HG02943 (cell line): Measurements from ENCODE around the gene NUMBL.

Experiments
- ATAC-seq: cut with Tn5 transposase; IDR thresholded peaks from one replicate; pipeline ENCODE4 v1.9.1; 2021; ENCODE audit warnings: mild to moderate bottlenecking, low read depth, moderate library complexity; ENCODE audit not compliant: unreplicated experiment

The NUMBL gene

GRCh38 chr19:40616178-40616577 lies 74.3 kb downstream of the NUMBL start:
- ATAC-seq, result no peak
